Neural progenitor cell (in vitro differentiated cells): ENCODE data around the gene HIC2. TPM values are rescaled to one million over a fixed set of nuclear protein-coding genes. Genes with fewer than 3 reads are reported as not detected.
"Not testable (repeated sequence)": the region's sequence is repeated elsewhere in the genome, so short reads cannot be mapped to it uniquely, and the experiment has no call there.

Source experiments
- DNase-seq: peaks from one replicate; pipeline ENCODE4 v3.0.0-alpha.2; 2016; ENCODE audit warnings: low spot score
- H2AFZ ChIP-seq: fragments of 200-600 bp; sonication (generic); replicated peaks from 2 replicates; pipeline ENCODE4 v1.6.1; 2016; ENCODE audit warnings: antibody characterized with exemption
- H3F3A ChIP-seq: fragments of 200-600 bp; sonication (generic); 2 replicates; pipeline ENCODE4 v1.6.1; 2016; ENCODE audit warnings: antibody characterized with exemption, low read depth
- H3K27ac ChIP-seq: fragments of 200-600 bp; sonication (generic); 2 replicates; pipeline ENCODE4 v1.5.1; 2016; ENCODE audit warnings: mild to moderate bottlenecking
- H3K27me3 ChIP-seq: fragments of 200-600 bp; sonication (generic); 2 replicates; pipeline ENCODE4 v1.6.1; 2016; ENCODE audit warnings: mild to moderate bottlenecking, moderate library complexity
- H3K36me3 ChIP-seq: fragments of 200-600 bp; sonication (generic); 2 replicates; pipeline ENCODE4 v1.5.1; 2016
- H3K4me1 ChIP-seq: fragments of 200-600 bp; sonication (generic); 2 replicates; pipeline ENCODE4 v1.6.1; 2016; ENCODE audit warnings: mixed run types
- H3K4me2 ChIP-seq: fragments of 200-600 bp; sonication (generic); 2 replicates; pipeline ENCODE4 v1.6.1; 2016
- H3K4me3 ChIP-seq: fragments of 200-600 bp; sonication (generic); 2 replicates; pipeline ENCODE4 v1.5.1; 2016
- H3K79me2 ChIP-seq: fragments of 200-600 bp; sonication (generic); 2 replicates; pipeline ENCODE4 v1.6.1; 2016; ENCODE audit warnings: low read depth
- H3K9ac ChIP-seq: fragments of 200-600 bp; sonication (generic); 2 replicates; pipeline ENCODE4 v1.6.1; 2016
- H3K9me3 ChIP-seq: fragments of 200-600 bp; sonication (generic); 2 replicates; pipeline ENCODE4 v1.5.1; 2016; ENCODE audit warnings: low read depth
- H4K20me1 ChIP-seq: fragments of 200-600 bp; sonication (generic); 2 replicates; pipeline ENCODE4 v1.6.1; 2016; ENCODE audit warnings: low read depth
- H3K27ac Mint-ChIP-seq: 3 replicates; pipeline ENCODE4 v1.8.0; 2021; ENCODE audit warnings: mixed read lengths
- H3K27me3 Mint-ChIP-seq: 2 replicates; pipeline ENCODE4 v1.8.0; 2022; ENCODE audit warnings: low read depth, mild to moderate bottlenecking, inconsistent platforms, moderate library complexity, mixed read lengths; ENCODE audit not compliant: insufficient read depth
- H3K36me3 Mint-ChIP-seq: 3 replicates; pipeline ENCODE4 v1.8.0; 2021; ENCODE audit warnings: mixed read lengths
- H3K4me1 Mint-ChIP-seq: 3 replicates; pipeline ENCODE4 v1.8.0; 2021; ENCODE audit warnings: mixed read lengths
- H3K4me3 Mint-ChIP-seq: 3 replicates; pipeline ENCODE4 v1.8.0; 2021; ENCODE audit warnings: mild to moderate bottlenecking, moderate library complexity, mixed read lengths
- H3K9me3 Mint-ChIP-seq: 3 replicates; pipeline ENCODE4 v1.8.0; 2020; ENCODE audit warnings: mixed read lengths
- total RNA-seq: library from RNA; depleted of rRNA; stranded (reverse); fragments of >200 nt; gene quantifications from 2 replicates; pipeline ENCODE4 v1.2.3, GENCODE V29; 2015; ENCODE audit warnings: low replicate concordance

Gene HIC2
- total RNA-seq, 1 donor from 2014 or later, result 14.3 TPM

DNA sequence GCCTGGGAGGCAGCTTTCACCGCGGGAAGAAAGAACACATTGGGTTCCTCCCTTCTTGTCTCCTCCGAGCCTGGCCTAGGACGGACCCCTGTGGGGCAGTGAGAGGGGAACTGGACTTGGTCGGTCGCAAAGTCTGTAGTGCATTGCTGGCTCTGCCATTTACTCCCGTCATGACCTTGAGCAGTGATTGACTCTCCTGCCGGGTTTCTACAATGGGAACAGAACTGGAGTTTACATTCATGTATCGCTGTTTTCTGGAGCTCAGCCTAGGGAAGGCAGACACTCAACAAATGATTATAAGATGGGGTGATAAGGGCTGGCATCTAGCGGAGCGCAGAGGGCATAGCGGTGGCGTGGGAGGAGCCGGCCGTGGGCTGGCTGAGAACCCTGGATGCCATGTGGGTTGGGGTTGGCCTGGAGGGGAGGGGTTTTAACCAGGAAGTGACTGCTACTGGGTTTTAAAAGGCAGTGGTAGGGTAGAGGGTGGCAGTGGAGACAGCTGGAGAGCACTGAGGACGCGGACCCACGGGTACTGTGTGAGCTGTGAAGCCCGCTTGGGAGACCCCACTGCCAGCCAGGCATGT lies 3.1 kb downstream of the HIC2 start:
- not testable (repeated sequence) for H3K27ac Mint-ChIP-seq, H3K4me3 ChIP-seq, H3K9ac ChIP-seq, H3K4me1 ChIP-seq, DNase-seq, H3K27me3 ChIP-seq, H4K20me1 ChIP-seq, H3K27ac ChIP-seq, H3K9me3 ChIP-seq, H3K9me3 Mint-ChIP-seq, H3K79me2 ChIP-seq, H3K36me3 Mint-ChIP-seq, H2AFZ ChIP-seq, H3K36me3 ChIP-seq, H3K4me3 Mint-ChIP-seq, H3K27me3 Mint-ChIP-seq, H3F3A ChIP-seq, H3K4me1 Mint-ChIP-seq
- peak overlapping the region; percentile 54 for H3K4me2 ChIP-seq

DNA sequence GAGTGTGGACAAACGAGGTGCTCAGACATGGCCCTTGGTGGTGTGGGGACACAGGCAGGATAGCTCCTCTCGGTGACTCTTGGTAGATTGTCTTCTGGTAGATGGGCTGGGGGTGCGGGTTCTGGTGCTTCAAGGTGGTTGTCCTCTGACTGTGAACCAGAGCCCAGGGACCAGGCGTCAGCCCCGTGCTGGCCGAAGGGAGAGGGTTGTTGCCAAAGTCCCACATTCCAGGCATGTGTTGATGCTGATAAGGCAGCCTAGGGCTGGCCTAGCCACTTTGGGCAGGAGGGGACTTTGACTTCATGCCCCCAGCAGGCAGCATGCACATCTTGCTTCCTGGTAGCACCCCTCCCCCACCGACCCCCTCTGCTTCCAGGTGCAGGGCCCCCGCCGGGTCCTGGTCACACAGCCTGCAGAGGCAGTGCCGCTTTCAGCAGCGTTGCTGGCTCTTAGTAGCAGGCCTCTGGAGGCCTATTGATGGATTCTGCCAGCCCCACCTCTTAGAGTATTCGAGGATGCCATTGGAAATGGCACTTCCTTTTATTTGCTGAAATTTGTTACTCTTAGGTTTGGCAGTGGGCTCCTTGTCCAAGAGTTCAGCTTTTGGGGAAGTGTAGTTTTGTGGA lies 7.0 kb downstream of the HIC2 start:
- not testable (repeated sequence) for H3K4me2 ChIP-seq, H3K27me3 ChIP-seq, H3K27ac ChIP-seq, H3K4me1 ChIP-seq, H3K9me3 Mint-ChIP-seq, H3K4me1 Mint-ChIP-seq, H3K36me3 ChIP-seq, DNase-seq, H3K27me3 Mint-ChIP-seq, H3K79me2 ChIP-seq, H3F3A ChIP-seq, H3K4me3 ChIP-seq, H3K9me3 ChIP-seq, H3K9ac ChIP-seq, H3K4me3 Mint-ChIP-seq, H4K20me1 ChIP-seq, H3K27ac Mint-ChIP-seq, H3K36me3 Mint-ChIP-seq, H2AFZ ChIP-seq

GRCh38 chr22:21434378-21435233 lies 17.4 kb downstream of the HIC2 start:
- not testable (repeated sequence) for H3K9me3 ChIP-seq, H3K4me2 ChIP-seq, DNase-seq, H3K27ac ChIP-seq, H3K27me3 ChIP-seq, H4K20me1 ChIP-seq, H3K4me3 Mint-ChIP-seq, H3K36me3 Mint-ChIP-seq, H3K9ac ChIP-seq, H3K27me3 Mint-ChIP-seq, H2AFZ ChIP-seq, H3K4me1 ChIP-seq, H3K27ac Mint-ChIP-seq, H3K4me1 Mint-ChIP-seq, H3K4me3 ChIP-seq, H3K36me3 ChIP-seq, H3F3A ChIP-seq, H3K79me2 ChIP-seq, H3K9me3 Mint-ChIP-seq

- H3K9me3 ChIP-seq, H3K4me3 ChIP-seq, H3K9me3 Mint-ChIP-seq, H3K36me3 ChIP-seq, H2AFZ ChIP-seq, H3K27ac ChIP-seq, H3K27me3 Mint-ChIP-seq, H3K27me3 ChIP-seq, H3K36me3 Mint-ChIP-seq, DNase-seq, H3K4me3 Mint-ChIP-seq, H3K4me2 ChIP-seq, H3K4me1 ChIP-seq, H3K79me2 ChIP-seq, H3F3A ChIP-seq, H3K27ac Mint-ChIP-seq, H4K20me1 ChIP-seq, H3K9ac ChIP-seq, H3K4me1 Mint-ChIP-seq: not testable (repeated sequence)
These were observed 19.0 kb downstream of the HIC2 start for GRCh38 chr22:21435998-21436810.

DNA sequence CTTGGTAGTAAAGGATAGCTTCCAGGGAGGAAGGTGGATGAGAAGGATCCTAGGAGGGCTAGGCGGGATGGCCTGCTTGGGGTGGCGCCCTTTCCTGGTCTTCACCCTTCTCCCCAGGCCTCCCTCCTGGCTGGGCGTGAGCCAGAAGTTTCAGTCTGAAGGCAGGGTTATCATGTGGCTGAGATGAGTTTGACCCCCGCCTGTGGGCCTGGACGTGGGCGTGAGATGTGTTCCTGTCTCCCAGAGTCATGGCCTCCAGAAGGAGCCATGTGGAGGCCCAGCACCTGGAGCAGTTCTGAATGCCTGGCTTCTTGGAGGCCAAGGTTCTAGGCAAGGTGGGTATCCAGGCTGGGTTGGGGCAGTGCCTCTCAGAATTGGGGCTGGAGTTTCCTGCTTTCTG lies 20.8 kb downstream of the HIC2 start:
- not testable (repeated sequence) for H3K9me3 Mint-ChIP-seq, H3K27ac ChIP-seq, H3K4me2 ChIP-seq

GRCh38 chr22:21440018-21440636 lies 23.0 kb downstream of the HIC2 start:
- not testable (repeated sequence) for H3K4me3 Mint-ChIP-seq, H3K27ac ChIP-seq, H3K4me1 Mint-ChIP-seq, DNase-seq, H3K9me3 ChIP-seq, H2AFZ ChIP-seq, H3K4me1 ChIP-seq, H3K4me3 ChIP-seq, H3K27me3 Mint-ChIP-seq, H3K4me2 ChIP-seq, H3K9me3 Mint-ChIP-seq, H3K36me3 Mint-ChIP-seq, H3K27me3 ChIP-seq, H3K27ac Mint-ChIP-seq, H3K36me3 ChIP-seq, H3F3A ChIP-seq, H3K9ac ChIP-seq
- Histone ChIP-seq H3K79me2 (peaks cover 18% of the 10 kb centered on the region), H4K20me1 (peaks cover 20% of the 10 kb centered on the region)

More for the DNA sequence above, 20.8 kb downstream of the HIC2 start:
- not testable (repeated sequence) for H3K36me3 ChIP-seq, H3K9ac ChIP-seq, DNase-seq, H3K36me3 Mint-ChIP-seq, H3K27me3 Mint-ChIP-seq, H3F3A ChIP-seq, H3K27ac Mint-ChIP-seq, H3K9me3 ChIP-seq, H3K79me2 ChIP-seq, H2AFZ ChIP-seq, H3K4me1 ChIP-seq, H3K27me3 ChIP-seq, H4K20me1 ChIP-seq, H3K4me3 ChIP-seq, H3K4me1 Mint-ChIP-seq, H3K4me3 Mint-ChIP-seq

DNA sequence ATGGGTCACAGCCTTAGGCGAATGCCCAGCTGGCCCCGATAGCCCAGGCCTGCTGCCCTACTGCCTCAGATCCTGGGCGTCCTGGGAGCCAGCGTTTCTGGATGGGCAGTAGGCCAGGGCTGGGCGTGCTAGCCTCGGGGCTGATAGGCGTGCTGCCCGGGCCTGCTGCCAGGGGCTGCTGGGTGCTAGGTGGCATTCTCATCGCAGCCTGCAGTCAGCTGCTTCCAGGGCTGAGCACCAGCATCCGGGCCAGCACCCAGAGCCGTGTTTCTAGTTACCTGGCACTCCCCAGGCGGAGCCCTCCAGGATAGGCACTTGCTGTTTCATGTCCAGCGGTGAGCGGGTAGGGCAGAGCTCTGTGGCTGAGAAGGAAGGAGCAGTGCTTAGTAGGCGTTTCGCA lies 23.5 kb downstream of the HIC2 start:
- H3K27ac ChIP-seq, result not testable (repeated sequence)

More for the DNA sequence above, 23.5 kb downstream of the HIC2 start:
- not testable (repeated sequence) for H3K36me3 Mint-ChIP-seq, H3K9me3 ChIP-seq, H3K9me3 Mint-ChIP-seq, H3K9ac ChIP-seq, DNase-seq, H3K27me3 ChIP-seq, H3K4me1 Mint-ChIP-seq, H3K4me1 ChIP-seq, H3K27me3 Mint-ChIP-seq, H2AFZ ChIP-seq, H3K4me3 ChIP-seq, H3K36me3 ChIP-seq, H3K27ac Mint-ChIP-seq, H3K4me3 Mint-ChIP-seq, H3F3A ChIP-seq, H3K4me2 ChIP-seq
- Histone ChIP-seq H3K79me2 (peaks cover 18% of the 10 kb centered on the region), H4K20me1 (peaks cover 20% of the 10 kb centered on the region)
